HEK293 (cell line): ENCODE measurements around the gene NOS1AP.

Experiments used
- CTCF ChIA-PET: fragments of 350-600 bp; formaldehyde crosslinking; extraction: SDS; loops from one replicate; lab custom pipeline; 2021; ENCODE audit warnings: antibody characterized with exemption; lab: Yijun Ruan, JAX
- POLR2A ChIA-PET: fragments of 300-600 bp; formaldehyde crosslinking; extraction: SDS; loops from one replicate; lab custom pipeline; 2020; ENCODE audit warnings: antibody characterized with exemption, inconsistent platforms; lab: Yijun Ruan, JAX
- H3K27ac ChIP-seq: fragments of 200-500 bp; sonication (Bioruptor generic); 2 replicates; pipeline ENCODE4 v1.5.1; 2014; ENCODE audit warnings: low read depth, low read length, control low read depth, inconsistent platforms; ENCODE audit errors: extremely low read depth
- H3K36me3 ChIP-seq, 2 experiments: fragments of 200-500 bp in 1 of 2; sonication (Bioruptor generic) in 1 of 2; 1 replicate in 1 of 2; 2 replicates in 1 of 2; pipeline ENCODE4 v1.5.1; 2014 to 2017; ENCODE audit warnings: inconsistent platforms in 2 of 2, low read length in 2 of 2; ENCODE audit not compliant: control insufficient read depth in 2 of 2, insufficient read depth in 1 of 2
- H3K4me1 ChIP-seq: fragments of 200-500 bp; sonication (Bioruptor generic); 2 replicates; pipeline ENCODE4 v1.5.1; 2014; ENCODE audit warnings: mild to moderate bottlenecking, low read length, inconsistent platforms; ENCODE audit not compliant: control insufficient read depth, insufficient read depth
- H3K4me3 ChIP-seq: 2 replicates; pipeline ENCODE4 v1.5.1; 2011; ENCODE audit warnings: low read depth, mild to moderate bottlenecking, control low read depth, low read length, moderate library complexity
- H3K9me3 ChIP-seq: fragments of 200-500 bp; sonication (Bioruptor generic); 2 replicates; pipeline ENCODE4 v1.5.1; 2014; ENCODE audit warnings: low read depth, low read length, inconsistent platforms; ENCODE audit not compliant: control insufficient read depth, insufficient read depth
- GLIS1 ChIP-seq: fragments of 450-650 bp; formaldehyde crosslinking; IDR thresholded peaks from 2 replicates; pipeline ENCODE4 v1.5.1; 2016; ENCODE audit warnings: missing biosample characterization, missing genetic modification characterization
- KLF9 ChIP-seq: fragments of 450-650 bp; formaldehyde crosslinking; IDR thresholded peaks from 2 replicates; pipeline ENCODE4 v1.5.1; 2016; ENCODE audit warnings: missing biosample characterization, missing genetic modification characterization, low read depth
- MZF1 ChIP-seq: fragments of 450-650 bp; formaldehyde crosslinking; IDR thresholded peaks from 2 replicates; pipeline ENCODE4 v1.5.1; 2017; ENCODE audit warnings: missing biosample characterization, missing genetic modification characterization, borderline replicate concordance
- OSR2 ChIP-seq: fragments of 450-650 bp; formaldehyde crosslinking; IDR thresholded peaks from 2 replicates; pipeline ENCODE4 v1.5.1; 2016; ENCODE audit warnings: missing biosample characterization, missing genetic modification characterization
- RBAK ChIP-seq: fragments of 450-650 bp; formaldehyde crosslinking; IDR thresholded peaks from 2 replicates; pipeline ENCODE4 v1.5.1; 2016; ENCODE audit warnings: missing biosample characterization, missing genetic modification characterization
- TRIM28 ChIP-seq: IDR thresholded peaks from 2 replicates; pipeline ENCODE4 v1.6.1; 2011; ENCODE audit warnings: low read length, control low read depth, borderline replicate concordance
- WT1 ChIP-seq: fragments of 450-650 bp; formaldehyde crosslinking; IDR thresholded peaks from 2 replicates; pipeline ENCODE4 v1.5.1; 2016; ENCODE audit warnings: missing biosample characterization, missing genetic modification characterization
- ZNF354C ChIP-seq: fragments of 450-650 bp; formaldehyde crosslinking; IDR thresholded peaks from 2 replicates; pipeline ENCODE4 v1.5.1; 2016; ENCODE audit warnings: missing biosample characterization, missing genetic modification characterization, low read depth, borderline replicate concordance
- ZNF366 ChIP-seq: fragments of 450-650 bp; formaldehyde crosslinking; conservative IDR thresholded peaks from 2 replicates; pipeline ENCODE4 v1.5.1; 2016; ENCODE audit warnings: missing biosample characterization, missing genetic modification characterization
- ZNF785 ChIP-seq: fragments of 450-650 bp; formaldehyde crosslinking; IDR thresholded peaks from 2 replicates; pipeline ENCODE4 v1.5.1; 2016; ENCODE audit warnings: missing biosample characterization, missing genetic modification characterization
- ZNF837 ChIP-seq: fragments of 450-650 bp; formaldehyde crosslinking; IDR thresholded peaks from 2 replicates; pipeline ENCODE4 v1.5.1; 2016; ENCODE audit warnings: missing biosample characterization, missing genetic modification characterization
- ZSCAN30 ChIP-seq: fragments of 450-650 bp; IDR thresholded peaks from 2 replicates; pipeline ENCODE4 v1.5.1; 2018; ENCODE audit warnings: missing biosample characterization, mild to moderate bottlenecking, missing genetic modification characterization, moderate library complexity
- TF ChIP-seq, protein P1 (sequence below): fragments of 450-650 bp; formaldehyde crosslinking; IDR thresholded peaks from 2 replicates; pipeline ENCODE4 v1.5.1; 2016; ENCODE audit warnings: missing biosample characterization, missing genetic modification characterization
- TF ChIP-seq, protein P2 (sequence below): fragments of 450-650 bp; formaldehyde crosslinking; IDR thresholded peaks from 2 replicates; pipeline ENCODE4 v1.5.1; 2016; ENCODE audit warnings: missing biosample characterization, missing genetic modification characterization
- TF ChIP-seq, protein P3 (sequence below): fragments of 450-650 bp; formaldehyde crosslinking; IDR thresholded peaks from 2 replicates; pipeline ENCODE4 v1.5.1; 2017; ENCODE audit warnings: missing biosample characterization, mild to moderate bottlenecking, missing genetic modification characterization, moderate library complexity
- TF ChIP-seq, protein P4 (sequence below): fragments of 450-650 bp; formaldehyde crosslinking; IDR thresholded peaks from 2 replicates; pipeline ENCODE4 v1.5.1; 2017; ENCODE audit warnings: missing biosample characterization, missing genetic modification characterization
- TF ChIP-seq, protein P5 (sequence below): fragments of 450-650 bp; formaldehyde crosslinking; optimal IDR thresholded peaks from 2 replicates; pipeline ENCODE3; 2016; ENCODE audit warnings: missing biosample characterization, mild to moderate bottlenecking, missing genetic modification characterization
- TF ChIP-seq, protein P6 (sequence below): fragments of 450-650 bp; formaldehyde crosslinking; IDR thresholded peaks from 2 replicates; pipeline ENCODE4 v1.5.1; 2016; ENCODE audit warnings: missing biosample characterization, missing genetic modification characterization, borderline replicate concordance

NOS1AP gene

DNA sequence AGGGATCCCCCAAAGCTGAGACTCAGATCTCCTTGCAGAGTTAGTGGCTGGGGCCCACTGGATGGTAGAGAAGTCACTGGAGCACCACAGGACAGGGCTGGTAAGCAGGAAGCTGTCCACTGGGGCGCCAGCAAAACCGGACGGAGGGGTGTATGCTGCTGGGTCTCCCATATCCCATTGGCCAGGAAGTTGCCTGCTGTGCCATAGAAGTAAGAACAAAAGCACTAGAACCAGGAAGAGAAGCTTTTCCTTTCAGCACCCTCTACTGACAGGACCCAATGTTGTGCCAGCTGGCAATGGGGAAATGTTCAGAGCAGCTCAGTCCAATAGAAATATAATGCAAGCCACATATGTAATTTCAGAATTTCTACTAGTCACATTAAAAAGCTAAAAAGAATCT lies 160.6 kb downstream of the NOS1AP start (continued):
- TF ChIP-seq, protein P1, sequence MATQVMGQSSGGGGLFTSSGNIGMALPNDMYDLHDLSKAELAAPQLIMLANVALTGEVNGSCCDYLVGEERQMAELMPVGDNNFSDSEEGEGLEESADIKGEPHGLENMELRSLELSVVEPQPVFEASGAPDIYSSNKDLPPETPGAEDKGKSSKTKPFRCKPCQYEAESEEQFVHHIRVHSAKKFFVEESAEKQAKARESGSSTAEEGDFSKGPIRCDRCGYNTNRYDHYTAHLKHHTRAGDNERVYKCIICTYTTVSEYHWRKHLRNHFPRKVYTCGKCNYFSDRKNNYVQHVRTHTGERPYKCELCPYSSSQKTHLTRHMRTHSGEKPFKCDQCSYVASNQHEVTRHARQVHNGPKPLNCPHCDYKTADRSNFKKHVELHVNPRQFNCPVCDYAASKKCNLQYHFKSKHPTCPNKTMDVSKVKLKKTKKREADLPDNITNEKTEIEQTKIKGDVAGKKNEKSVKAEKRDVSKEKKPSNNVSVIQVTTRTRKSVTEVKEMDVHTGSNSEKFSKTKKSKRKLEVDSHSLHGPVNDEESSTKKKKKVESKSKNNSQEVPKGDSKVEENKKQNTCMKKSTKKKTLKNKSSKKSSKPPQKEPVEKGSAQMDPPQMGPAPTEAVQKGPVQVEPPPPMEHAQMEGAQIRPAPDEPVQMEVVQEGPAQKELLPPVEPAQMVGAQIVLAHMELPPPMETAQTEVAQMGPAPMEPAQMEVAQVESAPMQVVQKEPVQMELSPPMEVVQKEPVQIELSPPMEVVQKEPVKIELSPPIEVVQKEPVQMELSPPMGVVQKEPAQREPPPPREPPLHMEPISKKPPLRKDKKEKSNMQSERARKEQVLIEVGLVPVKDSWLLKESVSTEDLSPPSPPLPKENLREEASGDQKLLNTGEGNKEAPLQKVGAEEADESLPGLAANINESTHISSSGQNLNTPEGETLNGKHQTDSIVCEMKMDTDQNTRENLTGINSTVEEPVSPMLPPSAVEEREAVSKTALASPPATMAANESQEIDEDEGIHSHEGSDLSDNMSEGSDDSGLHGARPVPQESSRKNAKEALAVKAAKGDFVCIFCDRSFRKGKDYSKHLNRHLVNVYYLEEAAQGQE (tag by site-specific recombination) = 0 out of 2 replicates have a peak, but pooled peaks have one; percentile 27
- TF ChIP-seq, protein P2, sequence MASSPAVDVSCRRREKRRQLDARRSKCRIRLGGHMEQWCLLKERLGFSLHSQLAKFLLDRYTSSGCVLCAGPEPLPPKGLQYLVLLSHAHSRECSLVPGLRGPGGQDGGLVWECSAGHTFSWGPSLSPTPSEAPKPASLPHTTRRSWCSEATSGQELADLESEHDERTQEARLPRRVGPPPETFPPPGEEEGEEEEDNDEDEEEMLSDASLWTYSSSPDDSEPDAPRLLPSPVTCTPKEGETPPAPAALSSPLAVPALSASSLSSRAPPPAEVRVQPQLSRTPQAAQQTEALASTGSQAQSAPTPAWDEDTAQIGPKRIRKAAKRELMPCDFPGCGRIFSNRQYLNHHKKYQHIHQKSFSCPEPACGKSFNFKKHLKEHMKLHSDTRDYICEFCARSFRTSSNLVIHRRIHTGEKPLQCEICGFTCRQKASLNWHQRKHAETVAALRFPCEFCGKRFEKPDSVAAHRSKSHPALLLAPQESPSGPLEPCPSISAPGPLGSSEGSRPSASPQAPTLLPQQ = peak; percentile 48; the same call in 1 of the 2 replicates
- TF ChIP-seq MZF1 (tag by site-specific recombination) (no peak), ZSCAN30 (tag by site-specific recombination) (no peak), ZNF354C (tag by site-specific recombination) (no peak), KLF9 (tag by site-specific recombination) (no peak), ZNF837 (tag by site-specific recombination) (no peak), RBAK (no peak), GLIS1 (tag by site-specific recombination) (no peak)
- TF ChIP-seq, protein P3, sequence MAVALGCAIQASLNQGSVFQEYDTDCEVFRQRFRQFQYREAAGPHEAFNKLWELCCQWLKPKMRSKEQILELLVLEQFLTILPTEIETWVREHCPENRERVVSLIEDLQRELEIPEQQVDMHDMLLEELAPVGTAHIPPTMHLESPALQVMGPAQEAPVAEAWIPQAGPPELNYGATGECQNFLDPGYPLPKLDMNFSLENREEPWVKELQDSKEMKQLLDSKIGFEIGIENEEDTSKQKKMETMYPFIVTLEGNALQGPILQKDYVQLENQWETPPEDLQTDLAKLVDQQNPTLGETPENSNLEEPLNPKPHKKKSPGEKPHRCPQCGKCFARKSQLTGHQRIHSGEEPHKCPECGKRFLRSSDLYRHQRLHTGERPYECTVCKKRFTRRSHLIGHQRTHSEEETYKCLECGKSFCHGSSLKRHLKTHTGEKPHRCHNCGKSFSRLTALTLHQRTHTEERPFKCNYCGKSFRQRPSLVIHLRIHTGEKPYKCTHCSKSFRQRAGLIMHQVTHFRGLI = no peak

DNA sequence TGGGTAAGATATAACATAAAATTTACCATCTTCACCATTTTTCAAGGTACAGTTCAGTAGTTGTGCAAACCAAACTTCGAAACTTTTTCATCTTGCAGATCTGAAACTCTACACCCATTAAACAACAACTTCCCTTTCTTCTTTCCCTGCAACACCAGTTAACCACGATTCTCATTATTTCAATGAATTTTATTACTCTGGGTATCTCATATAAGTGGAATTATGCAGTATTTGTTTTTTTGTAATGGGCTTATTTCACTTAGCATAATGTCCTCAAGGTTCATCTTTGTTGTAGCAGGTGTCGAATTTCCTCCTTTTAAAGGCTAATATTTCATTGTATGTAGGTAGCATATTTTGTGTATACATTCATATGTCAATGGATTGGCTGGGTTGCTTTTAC lies 161.0 kb downstream of the NOS1AP start:
- Histone ChIP-seq H3K9me3 (no peaks in the 10 kb centered on the region), H3K4me3 (no peak overlapping the region), H3K27ac (no peak overlapping the region), H3K4me1 (no peaks in the 10 kb centered on the region; the same call in 1 of the 2 replicates), H3K36me3 (no peaks in the 10 kb centered on the region)
- TF ChIP-seq ZNF785 (tag by site-specific recombination) (no peak), ZNF354C (tag by site-specific recombination) (no peak), OSR2 (peak; percentile 56; the same call in 1 of the 2 replicates), TRIM28 (no peak), WT1 (0 out of 2 replicates have a peak, but pooled peaks have one; percentile 30), ZSCAN30 (tag by site-specific recombination) (no peak), ZNF366 (tag by site-specific recombination) (peak; percentile 52)
- TF ChIP-seq, protein P4, sequence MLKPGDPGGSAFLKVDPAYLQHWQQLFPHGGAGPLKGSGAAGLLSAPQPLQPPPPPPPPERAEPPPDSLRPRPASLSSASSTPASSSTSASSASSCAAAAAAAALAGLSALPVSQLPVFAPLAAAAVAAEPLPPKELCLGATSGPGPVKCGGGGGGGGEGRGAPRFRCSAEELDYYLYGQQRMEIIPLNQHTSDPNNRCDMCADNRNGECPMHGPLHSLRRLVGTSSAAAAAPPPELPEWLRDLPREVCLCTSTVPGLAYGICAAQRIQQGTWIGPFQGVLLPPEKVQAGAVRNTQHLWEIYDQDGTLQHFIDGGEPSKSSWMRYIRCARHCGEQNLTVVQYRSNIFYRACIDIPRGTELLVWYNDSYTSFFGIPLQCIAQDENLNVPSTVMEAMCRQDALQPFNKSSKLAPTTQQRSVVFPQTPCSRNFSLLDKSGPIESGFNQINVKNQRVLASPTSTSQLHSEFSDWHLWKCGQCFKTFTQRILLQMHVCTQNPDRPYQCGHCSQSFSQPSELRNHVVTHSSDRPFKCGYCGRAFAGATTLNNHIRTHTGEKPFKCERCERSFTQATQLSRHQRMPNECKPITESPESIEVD (tag by site-specific recombination) = peak; percentile 80
- TF ChIP-seq, protein P5, sequence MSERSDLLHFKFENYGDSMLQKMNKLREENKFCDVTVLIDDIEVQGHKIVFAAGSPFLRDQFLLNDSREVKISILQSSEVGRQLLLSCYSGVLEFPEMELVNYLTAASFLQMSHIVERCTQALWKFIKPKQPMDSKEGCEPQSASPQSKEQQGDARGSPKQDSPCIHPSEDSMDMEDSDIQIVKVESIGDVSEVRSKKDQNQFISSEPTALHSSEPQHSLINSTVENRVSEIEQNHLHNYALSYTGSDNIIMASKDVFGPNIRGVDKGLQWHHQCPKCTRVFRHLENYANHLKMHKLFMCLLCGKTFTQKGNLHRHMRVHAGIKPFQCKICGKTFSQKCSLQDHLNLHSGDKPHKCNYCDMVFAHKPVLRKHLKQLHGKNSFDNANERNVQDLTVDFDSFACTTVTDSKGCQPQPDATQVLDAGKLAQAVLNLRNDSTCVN = no peak
- TF ChIP-seq, protein P6, sequence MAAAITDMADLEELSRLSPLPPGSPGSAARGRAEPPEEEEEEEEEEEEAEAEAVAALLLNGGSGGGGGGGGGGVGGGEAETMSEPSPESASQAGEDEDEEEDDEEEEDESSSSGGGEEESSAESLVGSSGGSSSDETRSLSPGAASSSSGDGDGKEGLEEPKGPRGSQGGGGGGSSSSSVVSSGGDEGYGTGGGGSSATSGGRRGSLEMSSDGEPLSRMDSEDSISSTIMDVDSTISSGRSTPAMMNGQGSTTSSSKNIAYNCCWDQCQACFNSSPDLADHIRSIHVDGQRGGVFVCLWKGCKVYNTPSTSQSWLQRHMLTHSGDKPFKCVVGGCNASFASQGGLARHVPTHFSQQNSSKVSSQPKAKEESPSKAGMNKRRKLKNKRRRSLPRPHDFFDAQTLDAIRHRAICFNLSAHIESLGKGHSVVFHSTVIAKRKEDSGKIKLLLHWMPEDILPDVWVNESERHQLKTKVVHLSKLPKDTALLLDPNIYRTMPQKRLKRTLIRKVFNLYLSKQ = no peak
- CTCF ChIA-PET = interaction anchor here (1.0 to 1.4 kb wide), 4 partner anchors 9 to 174 kb away, joined by 3 to 7 read pairs (median 4); no protein-coding TSS in a partner anchor
- POLR2A ChIA-PET = no interaction called here
